Spleen (tissue), 11 donors: Measurements from ENCODE around the gene PHYKPL. TPM values are rescaled to one million over a fixed set of nuclear protein-coding genes. Genes with fewer than 3 reads are reported as not detected.

ENCODE experiments used
- DNase-seq: peaks from one replicate; pipeline ENCODE4 v3.0.0-alpha.2; 2020
- H3K27ac ChIP-seq, 8 donors: fragments of 200-600 bp; sonication (generic) in 7 of 8; 1 replicate in 4 of 8; 2 replicates in 4 of 8; pipeline versions ENCODE4 v1.5.0 to v1.8.0; 2016 to 2021; ENCODE audit warnings: inconsistent platforms in 4 of 8, mild to moderate bottlenecking in 4 of 8, moderate library complexity in 1 of 8
- H3K27me3 ChIP-seq, 7 donors: fragments of 200-600 bp; sonication (generic) in 6 of 7; replicated peaks in 1 of 7; 1 replicate in 4 of 7; 2 replicates in 3 of 7; pipeline versions ENCODE4 v1.5.0 to v1.8.0; 2016 to 2021; ENCODE audit warnings: inconsistent platforms in 3 of 7, mild to moderate bottlenecking in 1 of 7
- H3K36me3 ChIP-seq, 6 donors: fragments of 200-600 bp; sonication (generic) in 5 of 6; 1 replicate in 4 of 6; 2 replicates in 2 of 6; pipeline versions ENCODE4 v1.5.0 to v1.8.0; 2016 to 2021; ENCODE audit warnings: inconsistent platforms in 2 of 6
- H3K4me1 ChIP-seq, 6 donors: fragments of 200-600 bp; sonication (generic) in 5 of 6; 1 replicate in 3 of 6; 2 replicates in 3 of 6; pipeline versions ENCODE4 v1.5.0 to v1.8.0; 2016 to 2021; ENCODE audit warnings: inconsistent platforms in 3 of 6
- H3K4me3 ChIP-seq, 8 donors: fragments of 200-600 bp; sonication (generic) in 7 of 8; 1 replicate in 4 of 8; 2 replicates in 4 of 8; pipeline versions ENCODE4 v1.5.0 to v1.8.0; 2016 to 2021; ENCODE audit warnings: inconsistent platforms in 4 of 8, mild to moderate bottlenecking in 4 of 8, moderate library complexity in 2 of 8
- H3K9me3 ChIP-seq, 8 donors: fragments of 200-600 bp; sonication (generic) in 7 of 8; 1 replicate in 4 of 8; 2 replicates in 4 of 8; pipeline versions ENCODE4 v1.5.0 to v1.8.0; 2016 to 2021; ENCODE audit warnings: inconsistent platforms in 4 of 8
- POLR2A ChIP-seq, 3 donors: fragments of 450-650 bp; IDR thresholded peaks; one replicate each; pipeline ENCODE4 v1.5.1; 2017; ENCODE audit warnings: antibody characterized with exemption in 3 of 3, mild to moderate bottlenecking in 1 of 3
- POLR2AphosphoS5 ChIP-seq, 3 donors: sonication (generic); formaldehyde crosslinking; IDR thresholded peaks; one replicate each; pipeline ENCODE4 v1.5.1; 2017; ENCODE audit warnings: antibody characterized with exemption in 3 of 3
- WGBS, 5 donors: extraction: QIAGEN DNeasy Blood & Tissue Kit in 3 of 5; methylation state at CpG; one replicate each; pipeline versions ENCODE4 v1.1.5 to v1.1.7; 2013 to 2018; 5-methylcytosine and 5-hydroxymethylcytosine counted together
- intact Hi-C: fragments of 100-400 bp; cut with DNase I; formaldehyde crosslinking; loops from one replicate; pipeline ENCODE4 v1.15.0; 2023; ENCODE audit warnings: low total_unique reads
- polyA plus RNA-seq, 3 donors: library from polyadenylated mRNA; stranded (reverse); fragments of 200-250 nt; gene quantifications; one replicate each; pipeline ENCODE4 v1.2.1, GENCODE V29; 2013
- total RNA-seq, 7 donors: library from RNA; depleted of rRNA in 3 of 7; stranded (reverse); fragments of >200 nt in 3 of 7; fragmentation: NEBNext Ultra II Directional in 4 of 7; extraction: Animal tissue kit (Norgen Biotek cat#: 25700) in 4 of 7; gene quantifications; one replicate each; pipeline versions ENCODE4 v1.1.0 to v1.2.1, GENCODE V29; 2016 to 2021
- TF ChIP-seq, protein P1 (sequence below), 11 experiments: fragments of 200-600 bp in 7 of 11; fragments of 450-650 bp in 4 of 11; sonication (generic) in 4 of 11; IDR thresholded peaks in 8 of 11; conservative IDR thresholded peaks in 3 of 11; 1 replicate in 7 of 11; 2 replicates in 4 of 11; pipeline versions ENCODE4 v1.4.0 to v1.8.0; 2016 to 2021; ENCODE audit warnings: antibody characterized with exemption in 11 of 11, inconsistent platforms in 4 of 11, mild to moderate bottlenecking in 1 of 11
- donor health status: healthy with polysubstance abuse.
- donor health status: DM: no; HTN: no; CAD: no; lungs with moderate emphysema.
- donor health status: DM: no; HTN: no; CAD: no.
- donor health status: Bipolar disorder and iron deficiency.
- donor health status: healthy.
- donor health status: DM: no; HTN: no; CAD: no.
- donor health status: DM: yes; HTN: yes; CAD: no.

The PHYKPL gene
- total and polyA plus RNA-seq, 10 donors: 46.9 to 209 (median 105) TPM

GRCh38 chr5:178192787-178193186, 39.8 kb downstream of the PHYKPL start:
- H3K27me3 ChIP-seq: peaks cover 0 to 38% (median 0%) of the 10 kb centered on the region in 7 donors
- intact Hi-C loops: no loop called here
- no peak overlapping the region for H3K27ac ChIP-seq
- no peaks in the 10 kb centered on the region for H3K9me3 ChIP-seq
- no peak for TF ChIP-seq POLR2AphosphoS5 (IDR thresholded peaks at IDR 0.05)
- no peak for TF ChIP-seq POLR2A (IDR thresholded peaks at IDR 0.05)
- TF ChIP-seq, protein P1, sequence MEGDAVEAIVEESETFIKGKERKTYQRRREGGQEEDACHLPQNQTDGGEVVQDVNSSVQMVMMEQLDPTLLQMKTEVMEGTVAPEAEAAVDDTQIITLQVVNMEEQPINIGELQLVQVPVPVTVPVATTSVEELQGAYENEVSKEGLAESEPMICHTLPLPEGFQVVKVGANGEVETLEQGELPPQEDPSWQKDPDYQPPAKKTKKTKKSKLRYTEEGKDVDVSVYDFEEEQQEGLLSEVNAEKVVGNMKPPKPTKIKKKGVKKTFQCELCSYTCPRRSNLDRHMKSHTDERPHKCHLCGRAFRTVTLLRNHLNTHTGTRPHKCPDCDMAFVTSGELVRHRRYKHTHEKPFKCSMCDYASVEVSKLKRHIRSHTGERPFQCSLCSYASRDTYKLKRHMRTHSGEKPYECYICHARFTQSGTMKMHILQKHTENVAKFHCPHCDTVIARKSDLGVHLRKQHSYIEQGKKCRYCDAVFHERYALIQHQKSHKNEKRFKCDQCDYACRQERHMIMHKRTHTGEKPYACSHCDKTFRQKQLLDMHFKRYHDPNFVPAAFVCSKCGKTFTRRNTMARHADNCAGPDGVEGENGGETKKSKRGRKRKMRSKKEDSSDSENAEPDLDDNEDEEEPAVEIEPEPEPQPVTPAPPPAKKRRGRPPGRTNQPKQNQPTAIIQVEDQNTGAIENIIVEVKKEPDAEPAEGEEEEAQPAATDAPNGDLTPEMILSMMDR (IDR thresholded peaks at IDR 0.05 in 8 of 11, conservative IDR thresholded peaks at IDR 0.05 in 3 of 11): no peak
- no peaks in the 10 kb centered on the region for H3K36me3 ChIP-seq
- no peak overlapping the region for H3K4me3 ChIP-seq
- H3K4me1 ChIP-seq: peaks cover 0 to 19% (median 8%) of the 10 kb centered on the region in 6 donors
- DNase-seq: no peak
- 89 to 92% (median 90%) methylated on average over 7 of the region's 7 CpGs for WGBS, 5 donors

DNA sequence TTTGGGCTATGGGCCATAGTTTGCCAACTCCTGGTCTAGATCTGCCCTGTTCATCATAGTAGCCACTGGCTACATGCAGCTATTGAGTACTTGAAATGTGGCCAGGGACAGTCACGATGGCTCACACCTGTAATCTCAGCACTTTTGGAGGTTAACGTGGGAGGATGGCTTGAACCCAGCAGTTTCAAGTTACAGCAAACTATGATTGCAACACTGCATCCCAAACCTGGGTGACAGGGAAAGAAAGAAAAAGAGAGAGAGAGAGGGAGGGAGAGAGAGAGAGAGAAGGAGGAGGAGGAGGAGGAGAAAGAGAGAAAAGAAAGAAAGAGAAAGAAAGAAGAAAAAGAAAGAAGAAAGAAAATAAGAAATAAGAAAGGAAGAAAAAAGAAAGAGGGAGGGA, 40.4 kb downstream of the PHYKPL start:
- H3K4me3 ChIP-seq: no peak overlapping the region
- no peaks in the 10 kb centered on the region for H3K9me3 ChIP-seq
- no peak overlapping the region for H3K27ac ChIP-seq
- no peak for DNase-seq
- intact Hi-C loops: no loop called here
- 68 to 88% (median 80%) methylated on average over 2 of the region's 2 CpGs for WGBS, 5 donors
- peaks cover 0 to 19% (median 8%) of the 10 kb centered on the region in 6 donors for H3K4me1 ChIP-seq
- no peak for TF ChIP-seq POLR2AphosphoS5 (IDR thresholded peaks at IDR 0.05)
- no peak for TF ChIP-seq POLR2A (IDR thresholded peaks at IDR 0.05)
- TF ChIP-seq, protein P1 (IDR thresholded peaks at IDR 0.05 in 8 of 11, conservative IDR thresholded peaks at IDR 0.05 in 3 of 11): no peak
- no peaks in the 10 kb centered on the region for H3K36me3 ChIP-seq
- H3K27me3 ChIP-seq: peaks cover 0 to 38% (median 0%) of the 10 kb centered on the region in 7 donors

DNA sequence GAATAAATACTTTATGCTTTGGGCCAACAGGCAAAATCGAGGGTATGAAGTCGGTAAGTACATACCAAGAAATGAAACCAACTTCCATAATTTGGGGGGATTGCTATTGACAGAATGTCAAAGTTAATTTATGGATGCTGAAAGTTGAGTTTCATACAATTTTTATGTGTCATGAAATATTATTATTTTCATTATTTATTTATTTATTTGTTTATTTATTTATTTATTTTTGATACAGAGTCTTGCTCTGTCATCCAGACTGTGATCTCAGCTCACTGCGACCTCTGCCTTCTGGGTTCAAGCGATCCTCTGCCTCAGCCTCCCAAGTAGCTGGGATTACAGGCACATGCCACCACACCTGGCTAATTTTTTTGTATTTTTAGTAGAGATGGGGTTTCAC, 40.9 kb downstream of the PHYKPL start:
- Histone ChIP-seq H3K4me3 (no peak overlapping the region), H3K9me3 (no peaks in the 10 kb centered on the region), H3K36me3 (no peaks in the 10 kb centered on the region), H3K4me1 (peaks cover 0 to 19% (median 8%) of the 10 kb centered on the region in 6 donors), H3K27me3 (peaks cover 0 to 38% (median 0%) of the 10 kb centered on the region in 7 donors), H3K27ac (no peak overlapping the region)
- TF ChIP-seq POLR2A (IDR thresholded peaks at IDR 0.05) (no peak), POLR2AphosphoS5 (IDR thresholded peaks at IDR 0.05) (no peak)
- TF ChIP-seq, protein P1 (IDR thresholded peaks at IDR 0.05 in 8 of 11, conservative IDR thresholded peaks at IDR 0.05 in 3 of 11): no peak
- WGBS, 5 donors: 74 to 89% (median 84%) methylated on average over 4 of the region's 4 CpGs
- intact Hi-C loops: no loop called here
- no peak for DNase-seq

DNA sequence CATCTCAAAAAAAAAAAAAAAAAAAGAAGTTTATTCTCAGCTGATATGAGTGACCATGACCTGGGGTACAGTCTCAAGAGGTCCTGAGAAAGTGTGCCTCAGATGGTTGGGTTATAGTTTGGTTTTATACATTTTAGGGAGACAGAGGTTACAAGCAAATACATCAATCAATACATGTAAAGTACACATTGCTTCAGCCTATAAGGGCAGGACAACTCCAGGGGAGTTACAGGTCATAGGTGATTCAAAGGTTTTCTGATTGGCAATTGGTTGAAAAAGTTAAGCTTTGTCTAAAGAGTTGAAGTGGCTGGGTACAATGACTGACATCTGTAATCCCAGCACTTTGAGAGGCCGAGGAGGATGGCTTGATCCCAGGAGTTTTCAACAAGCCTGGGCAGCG, 43.2 kb downstream of the PHYKPL start:
- WGBS, 5 donors: 43 to 76% (median 48%) methylated on average over 2 of the region's 2 CpGs
- intact Hi-C loops: no loop called here
- Histone ChIP-seq H3K36me3 (no peaks in the 10 kb centered on the region), H3K27me3 (peaks cover 0 to 37% (median 0%) of the 10 kb centered on the region in 7 donors), H3K4me3 (no peak overlapping the region), H3K4me1 (peaks cover 0 to 17% (median 8%) of the 10 kb centered on the region in 6 donors), H3K27ac (no peak overlapping the region), H3K9me3 (no peaks in the 10 kb centered on the region)
- TF ChIP-seq POLR2A (IDR thresholded peaks at IDR 0.05) (no peak), POLR2AphosphoS5 (IDR thresholded peaks at IDR 0.05) (no peak)
- TF ChIP-seq, protein P1 (IDR thresholded peaks at IDR 0.05 in 8 of 11, conservative IDR thresholded peaks at IDR 0.05 in 3 of 11): no peak
- no peak for DNase-seq
